PFSK-1 (cell line): Measurements from ENCODE around the gene DAB1.

Source experiments
- FOXP2 ChIP-seq: optimal IDR thresholded peaks from 2 replicates; pipeline ENCODE3; 2011; ENCODE audit warnings: borderline replicate concordance, control low read depth, inconsistent platforms; ENCODE audit not compliant: insufficient read depth; ENCODE audit errors: extremely low read length, extremely low read depth
- POLR2AphosphoS5 ChIP-seq: IDR thresholded peaks from 2 replicates; pipeline ENCODE4 v1.6.1; 2012; ENCODE audit warnings: low read depth, mild to moderate bottlenecking, control low read depth, low read length, moderate library complexity
- SIN3A ChIP-seq: IDR thresholded peaks from 2 replicates; pipeline ENCODE4 v1.6.1; 2012; ENCODE audit warnings: mild to moderate bottlenecking, low read length, moderate library complexity, borderline replicate concordance; ENCODE audit not compliant: insufficient read depth
- TAF1 ChIP-seq: IDR thresholded peaks from 2 replicates; pipeline ENCODE4 v1.6.1; 2012; ENCODE audit warnings: low read length, control low read depth, borderline replicate concordance; ENCODE audit not compliant: insufficient read depth
- TF ChIP-seq, protein P1 (sequence below), 2 experiments: IDR thresholded peaks; 2 replicates each; pipeline versions ENCODE4 v1.6.1 to v1.8.0; 2011 to 2012; ENCODE audit warnings: low read depth in 2 of 2, low read length in 2 of 2, control low read depth in 1 of 2, inconsistent platforms in 1 of 2, mild to moderate bottlenecking in 1 of 2, moderate library complexity in 1 of 2; ENCODE audit not compliant: insufficient read depth in 1 of 2

Gene DAB1

DNA sequence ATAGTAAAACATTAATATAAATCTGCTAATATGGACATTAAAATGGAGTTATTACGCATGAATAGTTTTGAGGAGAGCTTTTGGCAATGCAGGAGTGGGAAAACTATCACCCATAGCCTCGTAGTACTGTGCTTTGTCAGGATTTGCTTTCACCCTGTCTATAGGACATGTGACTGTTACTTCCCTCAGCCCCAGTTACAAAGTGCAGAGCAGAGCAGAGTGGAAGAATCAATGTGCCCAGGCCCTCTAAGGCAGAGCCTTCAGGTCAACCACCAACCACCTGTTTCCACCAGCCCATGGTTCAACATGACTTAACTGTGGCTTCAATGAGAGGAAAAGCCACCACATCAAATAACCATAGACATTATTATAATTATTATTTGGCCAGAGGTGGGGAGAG lies 389.1 kb downstream of the DAB1 start:
- TF ChIP-seq, protein P1, sequence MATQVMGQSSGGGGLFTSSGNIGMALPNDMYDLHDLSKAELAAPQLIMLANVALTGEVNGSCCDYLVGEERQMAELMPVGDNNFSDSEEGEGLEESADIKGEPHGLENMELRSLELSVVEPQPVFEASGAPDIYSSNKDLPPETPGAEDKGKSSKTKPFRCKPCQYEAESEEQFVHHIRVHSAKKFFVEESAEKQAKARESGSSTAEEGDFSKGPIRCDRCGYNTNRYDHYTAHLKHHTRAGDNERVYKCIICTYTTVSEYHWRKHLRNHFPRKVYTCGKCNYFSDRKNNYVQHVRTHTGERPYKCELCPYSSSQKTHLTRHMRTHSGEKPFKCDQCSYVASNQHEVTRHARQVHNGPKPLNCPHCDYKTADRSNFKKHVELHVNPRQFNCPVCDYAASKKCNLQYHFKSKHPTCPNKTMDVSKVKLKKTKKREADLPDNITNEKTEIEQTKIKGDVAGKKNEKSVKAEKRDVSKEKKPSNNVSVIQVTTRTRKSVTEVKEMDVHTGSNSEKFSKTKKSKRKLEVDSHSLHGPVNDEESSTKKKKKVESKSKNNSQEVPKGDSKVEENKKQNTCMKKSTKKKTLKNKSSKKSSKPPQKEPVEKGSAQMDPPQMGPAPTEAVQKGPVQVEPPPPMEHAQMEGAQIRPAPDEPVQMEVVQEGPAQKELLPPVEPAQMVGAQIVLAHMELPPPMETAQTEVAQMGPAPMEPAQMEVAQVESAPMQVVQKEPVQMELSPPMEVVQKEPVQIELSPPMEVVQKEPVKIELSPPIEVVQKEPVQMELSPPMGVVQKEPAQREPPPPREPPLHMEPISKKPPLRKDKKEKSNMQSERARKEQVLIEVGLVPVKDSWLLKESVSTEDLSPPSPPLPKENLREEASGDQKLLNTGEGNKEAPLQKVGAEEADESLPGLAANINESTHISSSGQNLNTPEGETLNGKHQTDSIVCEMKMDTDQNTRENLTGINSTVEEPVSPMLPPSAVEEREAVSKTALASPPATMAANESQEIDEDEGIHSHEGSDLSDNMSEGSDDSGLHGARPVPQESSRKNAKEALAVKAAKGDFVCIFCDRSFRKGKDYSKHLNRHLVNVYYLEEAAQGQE (IDR thresholded peaks at IDR 0.05; ENCODE audit: insufficient read depth in 1 of 2, low read depth in 2 of 2, low read length in 2 of 2) = no peak
- no peak for TF ChIP-seq TAF1
- TF ChIP-seq SIN3A = no peak
- no peak for TF ChIP-seq FOXP2
- no peak for TF ChIP-seq POLR2AphosphoS5

DNA sequence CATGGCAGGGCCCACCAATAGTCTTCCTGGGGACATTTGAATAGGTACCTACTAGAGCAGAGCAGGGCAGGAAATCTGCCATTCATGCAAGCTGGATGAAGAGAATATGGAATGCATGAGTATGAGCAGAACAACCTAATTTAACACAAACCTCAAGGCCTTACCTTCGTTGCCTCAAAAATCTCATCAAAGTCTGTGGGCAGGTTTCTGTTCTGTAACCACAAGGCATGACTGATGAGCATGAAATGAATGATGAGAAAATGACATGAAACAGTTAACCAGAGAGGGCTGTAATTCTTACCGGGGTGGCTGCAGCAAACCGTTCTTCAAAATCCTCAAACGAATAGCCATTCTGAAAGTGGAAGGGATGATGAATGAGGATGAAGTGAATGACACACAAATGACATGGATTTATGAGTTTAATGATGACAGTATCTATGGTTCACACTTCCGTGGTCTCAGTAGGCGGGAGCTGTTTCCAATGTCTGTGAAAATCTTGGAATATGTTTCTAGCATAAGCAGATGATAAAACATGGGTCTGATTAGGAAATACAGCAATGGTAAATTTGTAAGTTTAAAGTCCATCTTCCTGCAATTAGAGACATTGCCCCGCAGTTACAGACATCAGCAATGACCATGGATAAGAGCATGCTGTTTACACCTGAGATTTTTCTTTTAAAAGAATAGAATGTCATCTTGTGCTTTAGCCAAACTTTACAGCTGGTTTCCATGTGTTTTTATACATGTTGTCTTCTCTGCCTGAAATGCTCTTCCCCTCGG lies 390.4 kb downstream of the DAB1 start:
- no peak for TF ChIP-seq FOXP2
- TF ChIP-seq, protein P1 (IDR thresholded peaks at IDR 0.05; ENCODE audit: insufficient read depth in 1 of 2, low read depth in 2 of 2, low read length in 2 of 2) = no peak
- no peak for TF ChIP-seq POLR2AphosphoS5
- no peak for TF ChIP-seq TAF1
- TF ChIP-seq SIN3A = no peak

DNA sequence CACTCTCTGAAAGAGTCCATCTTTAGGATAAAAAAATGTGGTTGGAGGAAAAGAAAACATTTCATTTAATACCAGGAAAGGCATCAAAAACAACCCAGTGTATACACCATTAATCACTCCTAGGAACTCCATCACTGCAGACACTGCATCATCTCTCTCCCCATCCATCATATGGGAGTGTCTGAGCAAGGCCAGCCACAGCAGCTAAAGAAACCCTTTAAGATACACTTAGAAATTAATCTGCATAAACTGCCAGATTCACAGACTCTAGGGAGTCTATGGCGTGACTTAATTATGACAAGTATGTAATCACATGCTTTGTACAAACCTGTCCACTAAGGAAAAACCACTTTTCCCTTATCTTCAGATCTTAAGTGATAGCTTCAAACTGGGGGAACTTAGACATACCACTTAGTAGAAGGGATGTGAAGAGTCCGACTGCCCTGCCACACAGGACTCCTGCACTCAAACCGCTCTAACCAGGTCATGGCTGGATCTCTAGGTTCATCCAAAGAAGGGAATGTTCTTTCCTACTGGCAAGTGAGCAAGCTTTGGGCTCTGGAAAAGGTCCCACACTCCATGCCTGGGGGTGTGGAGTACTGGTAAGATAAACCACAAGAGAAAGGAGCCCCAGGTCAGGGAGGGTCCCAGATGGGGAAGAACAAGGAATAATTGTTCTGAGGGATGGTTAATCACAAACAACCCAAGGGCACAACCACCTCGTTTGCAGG lies 397.1 kb downstream of the DAB1 start:
- TF ChIP-seq, protein P1 (IDR thresholded peaks at IDR 0.05; ENCODE audit: insufficient read depth in 1 of 2, low read depth in 2 of 2, low read length in 2 of 2) = no peak
- no peak for TF ChIP-seq FOXP2
- TF ChIP-seq SIN3A = no peak
- TF ChIP-seq POLR2AphosphoS5 = no peak
- TF ChIP-seq TAF1 = no peak

DNA sequence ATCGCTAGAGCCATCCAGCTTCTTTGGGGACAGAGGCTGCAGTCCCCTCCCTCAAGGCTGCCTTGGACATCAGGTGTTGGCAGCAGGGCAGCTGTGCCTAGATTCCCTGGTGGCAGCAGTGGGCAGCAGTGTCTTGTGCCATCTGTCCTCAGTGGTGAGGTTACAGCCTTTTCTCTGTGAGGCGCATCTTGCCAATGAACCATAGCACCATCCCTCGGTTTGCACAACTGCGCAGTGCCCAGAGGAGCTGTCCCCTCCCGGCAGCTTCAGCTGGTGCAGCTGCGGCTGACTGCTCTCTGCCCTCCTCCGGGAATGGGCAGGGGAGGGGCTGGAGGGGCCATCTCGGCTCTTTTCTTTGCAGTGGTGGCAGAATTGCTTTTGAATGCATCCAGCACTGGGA lies 399.0 kb downstream of the DAB1 start:
- TF ChIP-seq SIN3A (no peak), FOXP2 (no peak), TAF1 (no peak), POLR2AphosphoS5 (no peak)
- TF ChIP-seq, protein P1 (IDR thresholded peaks at IDR 0.05; ENCODE audit: insufficient read depth in 1 of 2, low read depth in 2 of 2, low read length in 2 of 2) = no peak
